SK-N-MC (cell line): ENCODE data around the gene PHC3.
"Not testable (repeated sequence)": the region's sequence is repeated elsewhere in the genome, so short reads cannot be mapped to it uniquely, and the experiment has no call there.

Experiments used
- EZH2 ChIP-seq: fragments of 200-600 bp; sonication (generic); IDR thresholded peaks from one replicate; pipeline ENCODE4 v1.6.1; 2017; ENCODE audit warnings: antibody characterized with exemption
- FOXP2 ChIP-seq: optimal IDR thresholded peaks from 2 replicates; pipeline ENCODE3; 2011; ENCODE audit warnings: mild to moderate bottlenecking, moderate library complexity; ENCODE audit not compliant: insufficient read depth; ENCODE audit errors: extremely low read length, control extremely low read depth
- POLR2AphosphoS5 ChIP-seq: IDR thresholded peaks from 2 replicates; pipeline ENCODE4 v1.6.1; 2012; ENCODE audit warnings: mild to moderate bottlenecking, low read depth, low read length, borderline replicate concordance

- TF ChIP-seq EZH2, POLR2AphosphoS5, FOXP2: not testable (repeated sequence)
These were observed 24.7 kb upstream of the PHC3 start for GRCh38 chr3:170206164-170206762.
